Measurements from ENCODE around the gene LYRM4. TPM values are rescaled to one million over a fixed set of nuclear protein-coding genes. Genes with fewer than 3 reads are reported as not detected.
A peak's percentile ranks its signal among the peaks of the same experiment; 100 is the strongest.

The LYRM4 gene
- total RNA-seq, 1 donor from 2014 or later, result 39.0 TPM

DNA sequence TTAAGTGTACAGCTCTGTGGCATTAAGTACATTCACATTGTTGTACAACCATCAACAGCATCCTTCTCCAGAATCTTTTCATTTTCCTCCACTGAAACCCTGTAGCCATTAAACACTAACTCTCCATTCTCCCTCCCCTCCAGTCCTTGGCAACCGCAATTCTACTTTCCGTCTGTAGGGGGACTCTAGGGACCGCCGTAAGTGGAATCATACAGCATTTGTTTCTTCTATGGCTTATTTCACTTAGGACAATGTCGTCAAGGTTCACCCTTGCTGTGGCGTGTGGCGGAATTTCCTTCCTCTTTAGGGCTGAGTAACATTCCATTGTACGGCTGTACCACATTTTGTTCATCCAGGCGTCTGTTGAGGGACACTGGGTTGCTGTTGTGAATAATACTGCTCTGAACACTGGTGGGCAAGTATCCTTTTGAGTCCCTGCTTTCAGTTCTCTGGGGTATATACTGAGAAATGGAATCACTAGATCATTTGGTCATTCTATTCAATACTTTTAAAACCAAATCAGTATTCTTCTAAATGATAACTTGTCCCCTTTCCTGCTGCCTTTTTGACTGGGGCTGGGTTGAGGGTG, 124.9 kb downstream of the LYRM4 start:
- Mint-ChIP-seq H3K27ac (ENCODE audit: unreplicated experiment) (no peak overlapping the region), H3K27me3 (ENCODE audit: unreplicated experiment) (peaks cover 3% of the 10 kb centered on the region), H3K9me3 (ENCODE audit: unreplicated experiment) (no peaks in the 10 kb centered on the region), H3K4me1 (ENCODE audit: unreplicated experiment) (peaks cover 38% of the 10 kb centered on the region), H3K36me3 (ENCODE audit: low read depth, unreplicated experiment) (no peaks in the 10 kb centered on the region), H3K4me3 (ENCODE audit: unreplicated experiment) (no peak overlapping the region)
- peak; percentile 58 for DNase-seq (ENCODE audit: low spot score)
- TF ChIP-seq, protein P1, sequence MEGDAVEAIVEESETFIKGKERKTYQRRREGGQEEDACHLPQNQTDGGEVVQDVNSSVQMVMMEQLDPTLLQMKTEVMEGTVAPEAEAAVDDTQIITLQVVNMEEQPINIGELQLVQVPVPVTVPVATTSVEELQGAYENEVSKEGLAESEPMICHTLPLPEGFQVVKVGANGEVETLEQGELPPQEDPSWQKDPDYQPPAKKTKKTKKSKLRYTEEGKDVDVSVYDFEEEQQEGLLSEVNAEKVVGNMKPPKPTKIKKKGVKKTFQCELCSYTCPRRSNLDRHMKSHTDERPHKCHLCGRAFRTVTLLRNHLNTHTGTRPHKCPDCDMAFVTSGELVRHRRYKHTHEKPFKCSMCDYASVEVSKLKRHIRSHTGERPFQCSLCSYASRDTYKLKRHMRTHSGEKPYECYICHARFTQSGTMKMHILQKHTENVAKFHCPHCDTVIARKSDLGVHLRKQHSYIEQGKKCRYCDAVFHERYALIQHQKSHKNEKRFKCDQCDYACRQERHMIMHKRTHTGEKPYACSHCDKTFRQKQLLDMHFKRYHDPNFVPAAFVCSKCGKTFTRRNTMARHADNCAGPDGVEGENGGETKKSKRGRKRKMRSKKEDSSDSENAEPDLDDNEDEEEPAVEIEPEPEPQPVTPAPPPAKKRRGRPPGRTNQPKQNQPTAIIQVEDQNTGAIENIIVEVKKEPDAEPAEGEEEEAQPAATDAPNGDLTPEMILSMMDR (IDR thresholded peaks at IDR 0.05; ENCODE audit: unreplicated experiment), result peak; percentile 83

DNA sequence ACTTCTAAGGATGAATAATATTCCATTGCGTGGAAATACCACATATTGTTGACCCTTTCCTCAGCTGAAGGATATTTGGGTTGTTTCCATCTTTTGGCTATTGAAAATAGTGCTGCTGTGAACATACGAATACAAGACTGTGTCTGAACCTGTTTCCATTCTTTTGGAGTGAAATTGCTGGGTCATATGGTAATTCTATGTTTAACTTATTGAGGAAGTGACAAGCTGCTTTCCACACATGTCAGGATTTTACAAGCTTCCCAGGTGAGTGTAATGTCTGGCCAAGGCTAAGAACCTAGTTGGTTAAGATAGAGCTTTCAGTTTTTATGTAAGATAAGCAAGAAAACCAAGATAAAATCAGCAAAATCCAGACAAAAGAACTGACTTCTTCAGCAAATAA, 126.8 kb downstream of the LYRM4 start:
- peaks cover 3% of the 10 kb centered on the region for H3K27me3 Mint-ChIP-seq (ENCODE audit: unreplicated experiment)
- no peak for DNase-seq (ENCODE audit: low spot score)
- H3K4me3 Mint-ChIP-seq (ENCODE audit: unreplicated experiment), result no peak overlapping the region
- TF ChIP-seq, protein P1 (IDR thresholded peaks at IDR 0.05; ENCODE audit: unreplicated experiment), result no peak
- H3K9me3 Mint-ChIP-seq (ENCODE audit: unreplicated experiment), result no peaks in the 10 kb centered on the region
- peaks cover 5% of the 10 kb centered on the region for H3K36me3 Mint-ChIP-seq (ENCODE audit: low read depth, unreplicated experiment)
- no peak overlapping the region for H3K27ac Mint-ChIP-seq (ENCODE audit: unreplicated experiment)
- peaks cover 52% of the 10 kb centered on the region for H3K4me1 Mint-ChIP-seq (ENCODE audit: unreplicated experiment)

DNA sequence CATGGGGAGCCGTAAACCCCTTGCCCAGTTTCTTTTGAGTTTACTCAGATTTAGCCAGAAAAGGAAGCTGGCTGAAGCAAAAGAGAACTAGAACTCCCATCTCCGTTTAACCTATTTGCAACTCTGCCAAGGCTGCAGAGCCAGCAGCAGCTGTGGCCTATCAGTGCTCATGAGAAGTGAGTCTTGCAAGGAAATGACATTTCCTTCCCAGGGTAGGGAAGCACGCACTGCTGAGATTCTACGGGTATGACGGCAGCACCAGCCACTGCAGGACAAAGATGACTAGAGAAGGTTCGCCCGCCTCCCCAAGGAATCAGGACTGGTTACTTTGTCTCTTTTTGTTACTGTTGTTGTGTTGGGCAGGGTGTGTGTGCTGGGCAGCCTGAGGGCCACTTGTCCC, 128.0 kb downstream of the LYRM4 start:
- TF ChIP-seq, protein P1 (IDR thresholded peaks at IDR 0.05; ENCODE audit: unreplicated experiment), result no peak
- peaks cover 63% of the 10 kb centered on the region for H3K4me1 Mint-ChIP-seq (ENCODE audit: unreplicated experiment)
- no peaks in the 10 kb centered on the region for H3K9me3 Mint-ChIP-seq (ENCODE audit: unreplicated experiment)
- H3K27ac Mint-ChIP-seq (ENCODE audit: unreplicated experiment), result peak overlapping the region; percentile 98
- peaks cover 3% of the 10 kb centered on the region for H3K27me3 Mint-ChIP-seq (ENCODE audit: unreplicated experiment)
- peak; percentile 57 for DNase-seq (ENCODE audit: low spot score)
- no peak overlapping the region for H3K4me3 Mint-ChIP-seq (ENCODE audit: unreplicated experiment)
- H3K36me3 Mint-ChIP-seq (ENCODE audit: low read depth, unreplicated experiment), result peaks cover 5% of the 10 kb centered on the region

DNA sequence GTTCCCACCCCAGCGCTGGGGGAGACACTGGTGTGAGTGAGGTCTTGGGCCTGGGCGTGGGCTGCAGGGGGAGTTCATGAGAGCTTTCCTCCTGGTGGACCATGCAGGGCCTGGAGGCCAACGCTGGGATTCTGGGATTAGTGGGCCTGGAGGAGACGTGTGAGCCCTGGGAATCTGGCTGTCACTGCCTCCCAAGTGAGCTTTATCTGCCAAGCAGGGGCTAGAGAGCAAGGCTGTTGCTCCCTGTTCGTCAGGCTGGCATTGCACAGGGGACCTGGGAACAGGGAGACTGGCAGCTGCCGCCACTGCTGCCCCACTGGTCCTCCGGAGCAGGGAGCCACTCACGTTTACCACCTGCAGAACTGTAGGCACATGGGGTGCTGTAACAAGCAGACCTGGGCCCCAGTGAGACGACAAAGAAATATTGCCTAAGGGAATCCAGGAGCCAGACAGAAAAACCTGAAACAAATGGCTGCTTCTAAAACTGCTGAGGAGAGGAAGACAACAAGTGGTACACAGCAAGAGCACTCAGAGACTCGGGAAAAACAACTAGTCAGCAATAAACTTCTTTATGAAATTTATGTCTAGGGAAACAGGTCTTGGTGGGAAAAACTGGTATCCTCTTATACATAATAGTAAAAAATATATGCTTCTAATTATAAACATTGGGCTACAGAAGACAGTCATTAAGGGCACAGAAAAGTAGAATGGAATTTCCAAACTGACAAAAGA, 130.4 kb downstream of the LYRM4 start:
- Mint-ChIP-seq H3K27me3 (ENCODE audit: unreplicated experiment) (peaks cover 3% of the 10 kb centered on the region), H3K27ac (ENCODE audit: unreplicated experiment) (no peak overlapping the region), H3K4me1 (ENCODE audit: unreplicated experiment) (peaks cover 59% of the 10 kb centered on the region), H3K9me3 (ENCODE audit: unreplicated experiment) (no peaks in the 10 kb centered on the region), H3K36me3 (ENCODE audit: low read depth, unreplicated experiment) (peaks cover 5% of the 10 kb centered on the region), H3K4me3 (ENCODE audit: unreplicated experiment) (no peak overlapping the region)
- DNase-seq (ENCODE audit: low spot score), result no peak
- TF ChIP-seq, protein P1 (IDR thresholded peaks at IDR 0.05; ENCODE audit: unreplicated experiment), result no peak

DNA sequence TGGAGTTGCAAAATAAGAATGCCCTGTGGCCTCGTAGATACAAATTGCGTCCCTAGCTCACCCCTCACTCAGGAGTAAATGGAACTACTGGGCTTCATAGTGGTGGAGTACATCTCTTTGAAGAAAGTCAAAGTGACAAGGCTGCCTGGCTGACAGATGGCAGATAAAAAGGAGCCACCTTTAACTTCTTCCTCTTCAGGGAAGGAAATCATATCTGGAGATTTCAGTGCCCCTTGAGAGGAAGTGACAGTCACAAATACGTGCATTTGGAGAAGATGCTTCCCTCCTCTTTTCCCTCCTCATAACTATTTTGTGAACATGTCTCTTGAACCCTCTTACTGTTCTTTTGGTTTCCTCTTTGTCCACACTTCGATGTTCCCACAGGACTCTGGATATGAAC, 132.4 kb downstream of the LYRM4 start:
- no peak overlapping the region for H3K4me3 Mint-ChIP-seq (ENCODE audit: unreplicated experiment)
- TF ChIP-seq, protein P1 (IDR thresholded peaks at IDR 0.05; ENCODE audit: unreplicated experiment), result no peak
- no peak overlapping the region for H3K27ac Mint-ChIP-seq (ENCODE audit: unreplicated experiment)
- H3K9me3 Mint-ChIP-seq (ENCODE audit: unreplicated experiment), result no peaks in the 10 kb centered on the region
- peaks cover 2% of the 10 kb centered on the region for H3K27me3 Mint-ChIP-seq (ENCODE audit: unreplicated experiment)
- peaks cover 49% of the 10 kb centered on the region for H3K4me1 Mint-ChIP-seq (ENCODE audit: unreplicated experiment)
- H3K36me3 Mint-ChIP-seq (ENCODE audit: low read depth, unreplicated experiment), result peaks cover 5% of the 10 kb centered on the region
- no peak for DNase-seq (ENCODE audit: low spot score)
